GM21423 (cell line): Measurements from ENCODE around the gene ALX3.

Source experiments
- ATAC-seq: cut with Tn5 transposase; IDR thresholded peaks from one replicate; pipeline ENCODE4 v1.9.1; 2021; ENCODE audit warnings: mild to moderate bottlenecking, moderate library complexity; ENCODE audit not compliant: unreplicated experiment

The ALX3 gene

DNA sequence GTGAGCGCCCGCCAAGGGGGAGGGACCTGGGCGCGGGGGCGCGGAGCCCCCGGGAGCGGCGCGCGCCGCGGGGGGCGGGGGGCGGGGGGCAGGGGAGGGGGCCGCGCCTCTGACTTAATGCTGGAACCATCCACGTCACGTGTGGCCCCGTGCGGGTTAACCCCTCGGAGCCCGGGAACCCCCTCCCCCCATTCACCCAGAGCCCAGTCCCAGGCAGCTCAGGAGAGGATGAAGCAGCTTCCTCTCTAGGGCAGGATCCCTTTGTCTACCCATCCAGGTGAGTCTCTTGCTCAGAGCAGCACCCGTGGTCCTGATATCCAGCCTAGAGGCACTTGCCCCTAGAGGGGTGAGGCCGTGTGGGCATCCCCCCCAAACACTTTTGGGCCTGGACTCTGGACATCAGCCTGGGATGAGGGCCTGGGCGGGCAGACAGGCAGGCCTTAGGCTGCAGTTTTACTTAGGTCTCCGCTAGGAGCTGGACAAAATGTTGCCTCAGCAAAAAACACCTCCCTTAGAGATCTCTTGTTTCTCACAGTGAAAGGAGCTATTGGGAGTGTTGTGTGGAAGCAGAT, at the start of gene ALX3:
ALX3 (minus strand) TSS at position 2 of the 572 bp plus-strand sequence. CDS start 60 bp downstream, outside the sequence.
- ATAC-seq: no peak

DNA sequence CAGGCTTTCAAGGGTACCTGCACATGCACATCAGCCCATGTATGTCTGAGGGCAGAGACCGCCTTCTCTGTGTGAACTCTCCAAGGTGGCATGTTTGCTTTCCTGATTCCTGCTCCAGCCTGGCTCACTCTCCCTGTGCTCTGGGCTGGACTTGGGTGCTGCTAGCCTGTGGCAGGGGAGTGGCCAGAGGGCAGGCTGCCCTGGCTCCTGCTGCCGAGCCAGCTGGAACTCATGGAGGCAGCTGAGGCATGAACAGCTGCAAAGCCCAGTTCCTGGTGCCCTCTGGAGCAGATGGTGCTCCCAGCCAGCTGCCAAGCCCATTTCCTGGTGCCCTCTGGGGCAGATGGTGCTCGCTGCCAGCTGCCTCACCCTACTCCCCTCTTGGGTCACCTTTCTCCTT, 49.4 kb upstream of the ALX3 start:
- ATAC-seq: no peak

GRCh38 chr1:110118636-110119396, 48.3 kb upstream of the ALX3 start:
- no peak for ATAC-seq

GRCh38 chr1:110114784-110115183, 44.3 kb upstream of the ALX3 start:
- no peak for ATAC-seq

DNA sequence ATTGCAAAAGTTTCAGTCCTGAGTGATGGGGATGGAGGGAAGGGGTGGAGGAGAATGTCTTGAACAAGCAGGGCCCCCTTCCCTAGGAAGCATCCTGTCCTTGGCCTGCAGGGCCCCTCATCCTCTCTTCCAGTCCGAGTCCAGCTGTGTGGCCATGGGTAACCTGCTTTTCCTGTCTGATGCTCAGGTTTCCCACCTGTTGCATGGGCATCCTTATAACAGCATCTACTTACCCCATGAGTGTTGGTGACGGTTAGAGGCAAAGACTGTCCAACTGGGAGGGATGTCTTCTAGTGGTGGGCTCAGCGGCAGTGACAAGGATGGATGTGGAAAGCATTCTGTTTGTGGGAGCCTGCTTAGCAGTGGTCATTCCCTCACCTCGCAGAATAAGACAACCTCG, 43.7 kb upstream of the ALX3 start:
- no peak for ATAC-seq

DNA sequence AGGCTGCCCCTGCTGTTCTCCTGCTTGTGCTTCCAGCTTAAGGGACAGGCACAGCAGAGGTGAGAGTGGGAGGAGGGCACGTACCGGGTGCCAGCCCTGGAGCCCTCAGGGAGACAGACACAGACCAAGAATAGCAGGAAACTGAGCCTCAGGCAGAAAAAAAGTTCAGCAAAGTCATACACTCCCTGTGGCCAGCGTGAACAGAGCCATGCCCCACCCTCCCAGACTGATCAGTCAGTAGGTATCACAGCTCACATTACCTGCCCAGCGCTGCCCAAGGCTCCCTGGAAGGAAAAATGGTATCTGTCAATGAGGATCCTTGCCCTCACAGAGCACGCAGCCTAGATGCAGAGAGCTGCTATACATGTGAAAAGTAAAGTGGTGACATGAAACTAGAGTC, 43.1 kb upstream of the ALX3 start:
- ATAC-seq: no peak

DNA sequence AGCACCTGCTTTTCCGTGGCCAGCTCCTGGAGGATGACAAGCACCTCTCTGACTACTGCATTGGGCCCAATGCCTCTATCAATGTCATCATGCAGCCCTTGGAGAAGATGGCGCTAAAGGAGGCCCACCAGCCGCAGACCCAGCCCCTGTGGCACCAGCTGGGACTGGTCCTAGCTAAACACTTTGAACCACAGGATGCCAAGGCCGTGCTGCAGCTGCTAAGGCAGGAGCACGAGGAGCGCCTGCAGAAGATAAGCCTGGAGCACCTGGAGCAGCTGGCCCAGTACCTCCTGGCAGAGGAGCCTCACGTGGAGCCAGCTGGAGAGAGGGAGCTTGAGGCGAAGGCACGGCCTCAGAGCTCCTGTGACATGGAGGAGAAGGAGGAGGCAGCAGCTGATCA, 42.2 kb upstream of the ALX3 start:
- no peak for ATAC-seq

DNA sequence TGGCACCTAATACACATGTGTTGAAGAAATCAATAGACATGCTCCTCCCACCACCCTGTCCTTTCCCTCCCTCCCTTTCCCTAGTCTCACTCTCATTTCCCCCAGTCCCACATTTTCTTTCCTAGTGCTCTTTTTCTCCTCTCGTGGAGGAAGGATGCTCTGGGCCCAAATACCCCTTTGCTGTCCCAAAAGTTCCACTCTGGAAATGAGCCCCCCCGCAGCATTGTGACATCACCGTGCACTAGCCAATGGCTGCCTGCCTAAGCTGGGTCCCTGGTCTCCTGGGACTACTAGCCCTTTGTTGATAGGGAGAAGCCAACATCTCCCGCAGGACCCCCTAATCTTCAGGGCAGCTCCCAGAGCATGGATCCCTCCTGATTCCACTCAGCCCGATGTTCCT, 41.7 kb upstream of the ALX3 start, which contains the start of gene UBL4B:
UBL4B (plus strand) TSS at position 301 of the 400 bp plus-strand sequence; CDS start at position 393, 92 bp downstream.
- no peak for ATAC-seq

DNA sequence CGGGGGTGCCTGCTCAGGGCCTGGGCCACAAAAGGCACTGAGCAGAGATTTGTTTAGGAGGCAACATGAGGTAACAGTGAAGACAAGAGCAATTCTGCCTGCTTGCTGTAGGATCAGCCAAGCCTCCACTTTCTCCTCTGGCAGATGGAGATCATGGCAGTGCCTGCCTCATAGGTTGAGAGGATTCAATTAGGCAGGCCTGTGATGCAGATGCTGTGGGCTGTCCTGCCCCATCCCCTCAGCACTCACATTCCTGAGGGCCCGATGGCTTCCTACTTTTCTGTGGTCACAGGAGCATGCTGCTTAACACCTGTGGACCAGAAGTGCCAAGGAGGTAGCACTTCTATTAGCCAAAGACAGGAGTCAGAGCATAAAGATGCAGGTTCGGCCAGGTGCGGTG, 40.6 kb upstream of the ALX3 start:
- ATAC-seq: no peak

DNA sequence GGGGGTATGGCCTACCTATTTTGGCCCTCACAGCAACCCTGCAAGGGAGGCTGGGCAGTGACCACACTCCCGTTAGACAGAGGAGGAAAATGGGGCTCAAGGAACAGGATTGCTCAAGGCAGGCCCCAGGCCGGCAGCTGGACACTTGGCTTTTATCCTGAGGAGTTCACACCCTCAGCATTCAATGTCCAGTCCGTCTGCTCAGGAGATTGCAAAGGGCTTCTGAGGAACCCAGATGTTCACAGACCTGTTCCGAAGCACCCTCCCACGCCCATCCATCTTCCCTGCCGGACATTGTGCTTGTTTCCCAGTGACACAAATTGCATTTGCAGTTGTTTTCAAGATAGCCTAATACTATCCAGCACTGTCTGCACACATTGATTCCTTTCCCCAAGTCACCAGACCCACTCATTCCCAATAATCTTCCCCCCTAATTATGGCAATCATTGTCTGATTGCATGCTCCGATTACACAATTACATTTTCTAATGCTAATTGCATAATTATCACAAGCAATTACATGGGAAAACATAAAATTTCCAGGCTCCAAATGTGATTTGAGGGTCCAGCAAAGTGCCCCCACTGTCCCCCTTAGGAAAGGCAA, 37.5 kb upstream of the ALX3 start:
- no peak for ATAC-seq

DNA sequence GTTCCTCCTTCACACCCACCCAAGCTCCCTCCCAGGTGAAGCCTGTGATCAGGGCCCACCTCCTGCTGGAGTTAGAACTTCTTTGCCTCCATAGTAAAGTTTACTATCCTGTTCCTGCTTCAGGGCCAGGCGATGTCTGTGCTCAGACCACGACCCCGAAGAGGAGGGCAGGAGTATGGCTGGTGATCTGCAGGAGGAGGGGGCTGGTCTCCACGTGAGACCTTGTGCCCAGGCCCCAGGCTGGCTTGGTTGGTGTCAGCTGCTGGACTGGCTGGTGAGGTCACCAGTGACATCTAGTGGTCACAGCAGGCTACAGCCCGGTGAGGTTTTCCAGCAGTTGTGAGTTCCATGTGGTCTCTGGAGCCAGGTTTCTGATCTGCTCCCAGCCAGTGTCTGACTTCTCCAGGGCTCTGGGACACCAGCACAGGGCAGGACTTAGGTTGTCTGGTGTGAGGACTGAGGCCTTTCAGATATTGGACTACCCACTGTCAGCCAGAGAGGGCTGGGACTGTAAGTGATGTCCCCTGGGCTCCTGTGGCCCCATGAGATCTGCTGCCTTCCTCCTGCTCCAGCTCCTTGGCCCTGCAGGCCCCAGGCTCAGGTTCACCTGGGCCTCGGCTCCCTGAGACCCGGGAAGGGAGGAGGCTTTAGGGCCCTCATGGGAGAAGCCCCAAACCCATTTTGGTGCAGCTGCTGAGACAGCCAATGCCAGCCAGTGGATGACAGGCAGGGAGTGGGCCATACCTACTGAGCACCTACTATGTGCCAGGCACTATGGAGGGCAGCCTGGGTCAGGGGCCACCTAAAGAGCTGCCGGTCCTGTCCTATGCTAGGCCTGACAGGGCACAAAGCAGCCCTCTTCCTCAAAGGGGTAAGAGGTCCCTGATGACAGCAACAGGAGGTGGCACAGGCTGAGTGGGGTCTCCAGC, 35.8 kb upstream of the ALX3 start:
- peak; percentile 51 for ATAC-seq

GRCh38 chr1:110102081-110102480, 31.6 kb upstream of the ALX3 start:
- no peak for ATAC-seq

DNA sequence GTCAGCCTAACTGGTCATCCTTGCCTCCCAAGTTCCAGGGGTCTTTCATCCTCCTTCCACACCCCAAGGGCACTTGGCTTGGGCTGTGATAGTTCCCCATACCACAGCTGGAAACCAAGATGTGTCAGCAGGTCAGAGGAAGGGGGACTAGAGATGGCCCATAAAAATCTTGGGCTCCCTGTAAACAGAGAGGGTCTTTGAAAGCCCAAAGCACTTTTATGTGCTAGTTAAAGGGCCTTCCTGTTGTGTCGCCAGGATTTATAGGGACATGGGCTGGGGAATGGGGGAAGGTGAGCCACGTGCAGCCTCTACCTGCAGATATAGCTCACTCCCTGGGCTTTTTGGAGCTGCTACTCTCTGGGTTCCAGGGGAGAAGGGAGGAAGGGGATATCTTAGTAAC, 29.9 kb upstream of the ALX3 start:
- ATAC-seq: no peak

- no peak for ATAC-seq
Observed at GRCh38 chr1:110098222-110099026, 28.0 kb upstream of the ALX3 start.

DNA sequence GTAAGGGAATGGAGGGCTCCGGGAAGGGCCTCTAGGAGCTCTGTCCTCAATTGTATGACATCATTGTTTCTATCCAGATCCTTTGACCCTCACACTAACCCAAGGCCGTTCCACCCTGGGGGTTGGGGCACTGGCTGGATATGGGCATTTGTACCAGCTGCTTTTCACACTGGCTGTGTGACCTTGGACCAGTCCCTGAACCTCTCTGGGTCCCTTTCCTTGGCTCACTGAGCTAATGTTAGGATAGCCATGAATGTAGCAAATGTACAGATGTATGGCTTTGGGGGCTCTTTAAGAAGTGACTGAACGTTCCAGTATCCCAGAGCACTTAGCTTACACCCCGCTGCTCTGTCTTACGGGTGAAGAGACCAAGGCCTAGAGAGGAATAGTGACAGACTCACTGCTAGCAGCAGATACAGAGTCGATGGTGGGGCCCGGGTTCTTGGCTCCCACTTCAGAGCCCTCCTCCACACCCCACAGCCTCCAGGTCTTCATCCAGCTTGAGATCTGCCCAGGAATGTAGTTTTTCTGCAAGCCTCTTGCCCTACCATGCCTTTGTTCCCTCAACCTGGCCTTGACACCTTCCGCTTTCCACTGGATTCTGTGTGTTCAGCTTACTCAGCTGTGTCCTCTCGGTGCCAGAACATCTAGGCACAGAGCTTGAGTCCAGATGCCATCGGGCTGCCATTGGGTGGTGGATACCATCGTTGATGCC, 27.2 kb upstream of the ALX3 start:
- ATAC-seq: no peak

GRCh38 chr1:110094931-110095654, 24.6 kb upstream of the ALX3 start:
- ATAC-seq: no peak

DNA sequence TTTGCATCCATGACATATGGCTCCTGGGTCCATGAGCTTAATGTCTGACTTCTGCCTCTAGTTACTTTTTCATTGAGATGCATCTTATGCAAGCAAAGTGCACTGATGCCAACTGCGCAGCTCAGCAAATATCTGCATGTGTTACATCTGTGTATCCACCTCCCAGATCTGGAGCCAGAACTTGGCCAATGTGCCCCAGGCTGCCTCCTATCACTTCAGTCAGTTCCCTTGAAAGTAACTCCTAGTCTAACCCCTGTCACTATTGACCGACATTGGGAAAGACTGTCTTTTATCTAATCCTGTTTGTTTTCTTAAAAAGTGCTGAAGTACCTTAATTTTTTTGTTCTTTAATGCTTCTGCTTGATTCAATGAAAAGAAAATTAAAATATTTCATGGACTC, 22.5 kb upstream of the ALX3 start:
- ATAC-seq: no peak

DNA sequence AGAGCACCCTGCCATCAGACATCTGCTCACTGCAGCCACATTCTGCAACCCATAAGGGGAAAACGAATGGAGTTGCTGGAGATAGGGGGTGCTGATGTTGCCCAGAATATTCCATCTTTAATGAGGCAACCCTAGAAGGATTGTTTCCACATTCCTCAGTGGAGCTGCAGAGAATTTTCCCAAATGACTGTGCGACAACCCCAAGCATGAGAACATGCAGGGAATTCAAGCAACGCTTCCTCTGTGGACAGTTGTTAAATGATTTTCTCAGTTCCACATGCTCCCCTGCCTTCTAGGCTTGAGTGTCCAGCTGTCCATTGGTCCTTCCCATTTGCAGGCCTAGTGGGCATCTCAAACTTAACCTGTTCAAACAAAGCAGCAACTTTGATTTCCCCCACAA, 21.3 kb upstream of the ALX3 start:
- ATAC-seq: no peak

DNA sequence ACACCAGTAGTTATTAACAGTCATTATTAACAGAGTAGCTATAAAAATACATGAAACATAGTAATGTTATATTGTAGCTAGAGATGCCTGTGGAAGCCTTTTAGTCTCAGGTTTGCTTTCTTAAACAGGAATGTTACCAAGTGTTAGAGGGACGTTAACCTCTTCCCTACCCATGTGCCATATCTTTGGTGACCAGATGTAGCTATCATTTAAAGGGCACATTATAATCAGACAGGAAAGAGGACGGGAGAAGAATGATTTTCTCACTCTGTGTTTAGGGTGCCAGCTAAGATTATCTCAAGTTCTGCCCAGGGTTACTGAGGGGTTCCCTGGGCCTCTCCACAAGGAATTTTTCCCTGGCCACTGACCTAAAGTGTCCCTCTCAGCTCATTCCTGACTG, 20.9 kb upstream of the ALX3 start:
- no peak for ATAC-seq
